ENCODE results near the gene UBE2D3.

UBE2D3 gene

GRCh38 chr4:102849579-102850104 lies 22.3 kb upstream of the UBE2D3 start:
- no peak overlapping the region for H3K4me3 ChIP-seq (replicated peaks in 1 of 2; ENCODE audit: low read depth in 2 of 2, low read length in 2 of 2)
- no peak for DNase-seq (ENCODE audit: low read depth in 2 of 2)
- TF ChIP-seq, protein P1, sequence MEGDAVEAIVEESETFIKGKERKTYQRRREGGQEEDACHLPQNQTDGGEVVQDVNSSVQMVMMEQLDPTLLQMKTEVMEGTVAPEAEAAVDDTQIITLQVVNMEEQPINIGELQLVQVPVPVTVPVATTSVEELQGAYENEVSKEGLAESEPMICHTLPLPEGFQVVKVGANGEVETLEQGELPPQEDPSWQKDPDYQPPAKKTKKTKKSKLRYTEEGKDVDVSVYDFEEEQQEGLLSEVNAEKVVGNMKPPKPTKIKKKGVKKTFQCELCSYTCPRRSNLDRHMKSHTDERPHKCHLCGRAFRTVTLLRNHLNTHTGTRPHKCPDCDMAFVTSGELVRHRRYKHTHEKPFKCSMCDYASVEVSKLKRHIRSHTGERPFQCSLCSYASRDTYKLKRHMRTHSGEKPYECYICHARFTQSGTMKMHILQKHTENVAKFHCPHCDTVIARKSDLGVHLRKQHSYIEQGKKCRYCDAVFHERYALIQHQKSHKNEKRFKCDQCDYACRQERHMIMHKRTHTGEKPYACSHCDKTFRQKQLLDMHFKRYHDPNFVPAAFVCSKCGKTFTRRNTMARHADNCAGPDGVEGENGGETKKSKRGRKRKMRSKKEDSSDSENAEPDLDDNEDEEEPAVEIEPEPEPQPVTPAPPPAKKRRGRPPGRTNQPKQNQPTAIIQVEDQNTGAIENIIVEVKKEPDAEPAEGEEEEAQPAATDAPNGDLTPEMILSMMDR (IDR thresholded peaks at IDR 0.05; ENCODE audit: low read depth, low read length) = no peak

DNA sequence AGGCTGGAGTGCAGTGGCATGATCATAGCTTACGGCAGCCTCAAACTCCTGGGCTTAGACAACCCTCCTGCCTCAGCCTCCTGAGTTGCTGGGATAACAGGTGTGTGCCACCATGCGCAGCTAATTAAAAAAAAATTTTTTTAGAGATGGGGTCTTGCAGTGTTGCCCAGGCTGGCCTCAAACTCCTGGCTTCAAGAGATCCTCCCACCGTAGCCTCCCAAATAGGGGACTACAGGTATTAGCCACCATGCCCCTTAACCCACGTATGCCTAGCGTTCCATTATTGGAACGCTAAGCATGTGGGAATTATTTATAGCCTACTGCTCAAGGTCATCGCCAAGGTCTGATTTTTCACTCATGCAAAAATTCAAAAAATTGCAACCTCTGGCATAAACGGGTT lies 20.3 kb upstream of the UBE2D3 start:
- TF ChIP-seq, protein P1 (IDR thresholded peaks at IDR 0.05; ENCODE audit: low read depth, low read length) = no peak
- no peak overlapping the region for H3K4me3 ChIP-seq (replicated peaks in 1 of 2; ENCODE audit: low read depth in 2 of 2, low read length in 2 of 2)

GRCh38 chr4:102843938-102844337 lies 16.6 kb upstream of the UBE2D3 start:
- no peak overlapping the region for H3K4me3 ChIP-seq (replicated peaks in 1 of 2; ENCODE audit: low read depth in 2 of 2, low read length in 2 of 2)
- TF ChIP-seq, protein P1 (IDR thresholded peaks at IDR 0.05; ENCODE audit: low read depth, low read length) = no peak

More for the DNA sequence above, 20.3 kb upstream of the UBE2D3 start:
- DNase-seq (ENCODE audit: low read depth in 2 of 2) = no peak

GRCh38 chr4:102843273-102843672 lies 15.9 kb upstream of the UBE2D3 start:
- DNase-seq (ENCODE audit: low read depth in 2 of 2) = no peak

More at GRCh38 chr4:102843938-102844337, 16.6 kb upstream of the UBE2D3 start:
- no peak for DNase-seq (ENCODE audit: low read depth in 2 of 2)

DNA sequence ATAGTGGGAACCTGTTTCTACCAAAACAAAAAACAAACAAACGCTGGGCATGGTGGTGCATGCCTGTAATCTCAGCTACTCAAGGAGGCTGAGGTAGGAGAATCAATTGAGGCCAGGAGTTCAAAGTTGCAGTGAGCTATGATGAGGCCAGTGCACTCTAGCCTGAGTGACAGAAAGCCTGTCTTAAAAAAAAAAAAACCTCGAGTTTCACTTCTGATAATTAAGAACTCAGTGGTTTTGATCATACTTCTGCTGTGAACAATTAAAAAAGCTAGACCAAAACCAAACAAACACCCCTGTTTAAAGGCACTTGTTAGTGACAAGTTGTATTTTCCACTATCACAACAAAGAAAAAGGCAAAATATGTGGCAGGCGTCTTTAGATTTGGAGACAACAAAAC lies 15.0 kb upstream of the UBE2D3 start:
- no peak for DNase-seq (ENCODE audit: low read depth in 2 of 2)
- H3K4me3 ChIP-seq (replicated peaks in 1 of 2; ENCODE audit: low read depth in 2 of 2, low read length in 2 of 2) = no peak overlapping the region
- TF ChIP-seq, protein P1 (IDR thresholded peaks at IDR 0.05; ENCODE audit: low read depth, low read length) = no peak

More at GRCh38 chr4:102843273-102843672, 15.9 kb upstream of the UBE2D3 start:
- TF ChIP-seq, protein P1 (IDR thresholded peaks at IDR 0.05; ENCODE audit: low read depth, low read length) = no peak
- no peak overlapping the region for H3K4me3 ChIP-seq (replicated peaks in 1 of 2; ENCODE audit: low read depth in 2 of 2, low read length in 2 of 2)

- DNase-seq (ENCODE audit: low read depth in 2 of 2) = no peak
- TF ChIP-seq, protein P1 (IDR thresholded peaks at IDR 0.05; ENCODE audit: low read depth, low read length) = no peak
- H3K4me3 ChIP-seq (replicated peaks in 1 of 2; ENCODE audit: low read depth in 2 of 2, low read length in 2 of 2) = no peak overlapping the region
Observed at GRCh38 chr4:102836596-102836995, 9.2 kb upstream of the UBE2D3 start.

GRCh38 chr4:102832667-102833066 lies 5.3 kb upstream of the UBE2D3 start:
- no peak overlapping the region for H3K4me3 ChIP-seq (replicated peaks in 1 of 2; ENCODE audit: low read depth in 2 of 2, low read length in 2 of 2)
- TF ChIP-seq, protein P1 (IDR thresholded peaks at IDR 0.05; ENCODE audit: low read depth, low read length) = no peak
- DNase-seq (ENCODE audit: low read depth in 2 of 2) = no peak

Measured in cardiac fibroblast (primary cell).